H9 (cell line): Measurements from ENCODE around the gene PRPF38B. TPM values are rescaled to one million over a fixed set of nuclear protein-coding genes. Genes with fewer than 3 reads are reported as not detected.

Experiments
- DNase-seq: peaks from one replicate; pipeline ENCODE4 v3.0.0-alpha.2; 2017
- H2AFZ ChIP-seq: one replicate; pipeline ENCODE4 v1.6.1; 2013; ENCODE audit warnings: mild to moderate bottlenecking, low read length, control low read depth, moderate library complexity
- H2AK5ac ChIP-seq: 2 replicates; pipeline ENCODE4 v1.6.1; 2013; ENCODE audit warnings: low read length, control low read depth, mixed read lengths; ENCODE audit not compliant: insufficient read length
- H2BK120ac ChIP-seq: one replicate; pipeline ENCODE4 v1.6.1; 2013; ENCODE audit warnings: low read depth, mild to moderate bottlenecking, low read length, control low read depth, inconsistent platforms; ENCODE audit not compliant: poor library complexity, severe bottlenecking
- H2BK12ac ChIP-seq: 2 replicates; pipeline ENCODE4 v1.6.1; 2013; ENCODE audit warnings: low read length, control low read depth, mixed read lengths, low read depth; ENCODE audit not compliant: insufficient read length
- H2BK15ac ChIP-seq: 2 replicates; pipeline ENCODE4 v1.6.1; 2013; ENCODE audit warnings: low read depth, low read length, control low read depth
- H2BK20ac ChIP-seq: one replicate; pipeline ENCODE4 v1.6.1; 2013; ENCODE audit warnings: low read depth, mild to moderate bottlenecking, low read length, control low read depth, inconsistent platforms; ENCODE audit not compliant: poor library complexity, severe bottlenecking
- H2BK5ac ChIP-seq: 2 replicates; pipeline ENCODE4 v1.6.1; 2013; ENCODE audit warnings: low read length, control low read depth, mixed read lengths; ENCODE audit not compliant: insufficient read length
- H3K14ac ChIP-seq: 2 replicates; pipeline ENCODE4 v1.6.1; 2013; ENCODE audit warnings: low read length, control low read depth; ENCODE audit not compliant: insufficient read depth
- H3K18ac ChIP-seq: 2 replicates; pipeline ENCODE4 v1.6.1; 2013; ENCODE audit warnings: low read depth, mild to moderate bottlenecking, mixed read lengths, low read length, control low read depth; ENCODE audit not compliant: insufficient read length
- H3K23ac ChIP-seq: 2 replicates; pipeline ENCODE4 v1.6.1; 2013; ENCODE audit warnings: low read length, control low read depth, mixed read lengths, low read depth; ENCODE audit not compliant: insufficient read length
- H3K23me2 ChIP-seq: 2 replicates; pipeline ENCODE4 v1.6.1; 2013; ENCODE audit warnings: low read depth, mild to moderate bottlenecking, mixed read lengths, low read length, control low read depth; ENCODE audit not compliant: insufficient read length, poor library complexity, severe bottlenecking
- H3K27ac ChIP-seq: 2 replicates; pipeline ENCODE4 v1.5.1; 2013; ENCODE audit warnings: low read length, control low read depth, mixed read lengths, low read depth; ENCODE audit not compliant: insufficient read length
- H3K27me3 ChIP-seq: 2 replicates; pipeline ENCODE4 v1.6.1; 2013; ENCODE audit warnings: low read length, control low read depth, inconsistent platforms; ENCODE audit not compliant: insufficient read depth
- H3K4ac ChIP-seq: 2 replicates; pipeline ENCODE4 v1.6.1; 2013; ENCODE audit warnings: low read depth, mild to moderate bottlenecking, control low read depth, inconsistent platforms, low read length, moderate library complexity
- H3K4me1 ChIP-seq: 2 replicates; pipeline ENCODE4 v1.6.1; 2013; ENCODE audit warnings: low read length, control low read depth, inconsistent platforms; ENCODE audit not compliant: insufficient read depth
- H3K4me2 ChIP-seq: 2 replicates; pipeline ENCODE4 v1.6.1; 2013; ENCODE audit warnings: low read length, control low read depth, mixed read lengths; ENCODE audit not compliant: insufficient read length, insufficient read depth
- H3K56ac ChIP-seq: 2 replicates; pipeline ENCODE4 v1.6.1; 2013; ENCODE audit warnings: low read depth, mild to moderate bottlenecking, mixed read lengths, low read length, control low read depth; ENCODE audit not compliant: insufficient read length
- H3K79me1 ChIP-seq: 2 replicates; pipeline ENCODE4 v1.6.1; 2013; ENCODE audit warnings: low read depth, mild to moderate bottlenecking, moderate library complexity, low read length, control low read depth, inconsistent platforms; ENCODE audit not compliant: insufficient read depth, poor library complexity, severe bottlenecking
- H3K79me2 ChIP-seq: 2 replicates; pipeline ENCODE4 v1.6.1; 2013; ENCODE audit warnings: low read length, control low read depth, inconsistent platforms; ENCODE audit not compliant: insufficient read depth
- H3K9ac ChIP-seq: 2 replicates; pipeline ENCODE4 v1.6.1; 2013; ENCODE audit warnings: low read length, control low read depth, mixed read lengths; ENCODE audit not compliant: insufficient read length; ENCODE audit errors: extremely low read depth
- H3K9me3 ChIP-seq: one replicate; pipeline ENCODE4 v1.6.1; 2013; ENCODE audit warnings: low read depth, low read length, inconsistent platforms; ENCODE audit not compliant: control insufficient read depth
- H3T11ph ChIP-seq: one replicate; pipeline ENCODE4 v1.6.1; 2013; ENCODE audit warnings: mild to moderate bottlenecking, low read length, control low read depth, inconsistent platforms
- H4K20me1 ChIP-seq: one replicate; pipeline ENCODE4 v1.6.1; 2013; ENCODE audit not compliant: control insufficient read depth, insufficient read length, insufficient read depth
- H4K5ac ChIP-seq: 2 replicates; pipeline ENCODE4 v1.6.1; 2013; ENCODE audit warnings: low read depth, mild to moderate bottlenecking, mixed read lengths, low read length, control low read depth; ENCODE audit not compliant: insufficient read length
- H4K8ac ChIP-seq: replicated peaks from 2 replicates; pipeline ENCODE4 v1.6.1; 2013; ENCODE audit warnings: low read length, control low read depth, mixed read lengths, low read depth; ENCODE audit not compliant: insufficient read length
- H4K91ac ChIP-seq: 2 replicates; pipeline ENCODE4 v1.6.1; 2013; ENCODE audit warnings: low read depth, mild to moderate bottlenecking, moderate library complexity, mixed read lengths, low read length, control low read depth; ENCODE audit not compliant: insufficient read length
- H3K27ac Mint-ChIP-seq, 3 experiments: 2 replicates in 2 of 3; 3 replicates in 1 of 3; pipeline ENCODE4 v1.8.0; 2020 to 2021; ENCODE audit warnings: mixed read lengths in 3 of 3, mild to moderate bottlenecking in 1 of 3, moderate library complexity in 1 of 3
- H3K27me3 Mint-ChIP-seq: 2 replicates; pipeline ENCODE4 v1.8.0; 2021; ENCODE audit warnings: low read depth, mild to moderate bottlenecking, moderate library complexity, mixed read lengths
- H3K36me3 Mint-ChIP-seq, 3 experiments: 2 replicates in 2 of 3; 3 replicates in 1 of 3; pipeline ENCODE4 v1.8.0; 2020 to 2021; ENCODE audit warnings: low read depth in 3 of 3, mixed read lengths in 3 of 3; ENCODE audit not compliant: insufficient read depth in 1 of 3
- H3K4me1 Mint-ChIP-seq, 2 experiments: 2 replicates each; pipeline ENCODE4 v1.8.0; 2020; ENCODE audit warnings: mixed read lengths in 2 of 2
- H3K4me3 Mint-ChIP-seq, 2 experiments: 2 replicates in 1 of 2; 3 replicates in 1 of 2; pipeline ENCODE4 v1.8.0; 2020 to 2021; ENCODE audit warnings: mild to moderate bottlenecking in 2 of 2, mixed read lengths in 2 of 2, moderate library complexity in 1 of 2
- H3K9me3 Mint-ChIP-seq, 2 experiments: 2 replicates in 1 of 2; 3 replicates in 1 of 2; pipeline ENCODE4 v1.8.0; 2020; ENCODE audit warnings: mild to moderate bottlenecking in 2 of 2, mixed read lengths in 2 of 2, moderate library complexity in 1 of 2
- WGBS: extraction: QIAGEN DNeasy Blood & Tissue Kit; methylation state at CpG from one replicate; pipeline ENCODE4 v1.1.7; 2013; ENCODE audit warnings: missing lambda C conversion rate, low lambda C conversion rate, mixed read lengths; ENCODE audit not compliant: insufficient read length; ENCODE audit errors: extremely low coverage; 5-methylcytosine and 5-hydroxymethylcytosine counted together
- total RNA-seq: library from RNA; stranded (reverse); gene quantifications from 2 replicates; pipeline ENCODE4 v1.2.1, GENCODE V29; 2021
- TF ChIP-seq, protein P1 (sequence below): fragments of 200-600 bp; sonication (generic); conservative IDR thresholded peaks from 3 replicates; pipeline ENCODE4 v1.8.0; 2021; ENCODE audit warnings: antibody characterized with exemption, mild to moderate bottlenecking

The PRPF38B gene
- total RNA-seq, 1 experiment from 2014 or later, result 60.0 TPM

GRCh38 chr1:108691128-108691941 lies 775 bp upstream of the PRPF38B start:
- H3K27ac Mint-ChIP-seq, result peak overlapping the region; percentile 99 to 100 (median 100)
- H2BK120ac ChIP-seq, result no peak overlapping the region
- H3K18ac ChIP-seq, result peak overlapping the region; percentile 93
- H3K79me2 ChIP-seq, result peaks cover 21% of the 10 kb centered on the region; the same call in 1 of the 2 replicates
- H3K23me2 ChIP-seq, result peaks cover 18% of the 10 kb centered on the region
- H3K27ac ChIP-seq, result no peak overlapping the region
- H3K4me1 Mint-ChIP-seq, result peaks cover 19 to 23% of the 10 kb centered on the region in 2 experiments
- no peak overlapping the region for H4K8ac ChIP-seq
- no peaks in the 10 kb centered on the region for H3K9me3 ChIP-seq
- H3K4me2 ChIP-seq, result peak overlapping the region; percentile 98
- no peaks in the 10 kb centered on the region; the same call in 1 of the 2 replicates for H3K27me3 Mint-ChIP-seq
- no peaks in the 10 kb centered on the region for H3K4me1 ChIP-seq
- TF ChIP-seq, protein P1, sequence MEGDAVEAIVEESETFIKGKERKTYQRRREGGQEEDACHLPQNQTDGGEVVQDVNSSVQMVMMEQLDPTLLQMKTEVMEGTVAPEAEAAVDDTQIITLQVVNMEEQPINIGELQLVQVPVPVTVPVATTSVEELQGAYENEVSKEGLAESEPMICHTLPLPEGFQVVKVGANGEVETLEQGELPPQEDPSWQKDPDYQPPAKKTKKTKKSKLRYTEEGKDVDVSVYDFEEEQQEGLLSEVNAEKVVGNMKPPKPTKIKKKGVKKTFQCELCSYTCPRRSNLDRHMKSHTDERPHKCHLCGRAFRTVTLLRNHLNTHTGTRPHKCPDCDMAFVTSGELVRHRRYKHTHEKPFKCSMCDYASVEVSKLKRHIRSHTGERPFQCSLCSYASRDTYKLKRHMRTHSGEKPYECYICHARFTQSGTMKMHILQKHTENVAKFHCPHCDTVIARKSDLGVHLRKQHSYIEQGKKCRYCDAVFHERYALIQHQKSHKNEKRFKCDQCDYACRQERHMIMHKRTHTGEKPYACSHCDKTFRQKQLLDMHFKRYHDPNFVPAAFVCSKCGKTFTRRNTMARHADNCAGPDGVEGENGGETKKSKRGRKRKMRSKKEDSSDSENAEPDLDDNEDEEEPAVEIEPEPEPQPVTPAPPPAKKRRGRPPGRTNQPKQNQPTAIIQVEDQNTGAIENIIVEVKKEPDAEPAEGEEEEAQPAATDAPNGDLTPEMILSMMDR, result no peak
- no peak overlapping the region for H3K23ac ChIP-seq
- H2BK12ac ChIP-seq, result no peak overlapping the region
- no peak overlapping the region; the same call in 1 of the 2 replicates for H3K4ac ChIP-seq
- peak overlapping the region; percentile 99 to 100 for H3K4me3 Mint-ChIP-seq
- H3K9ac ChIP-seq, result peak overlapping the region; percentile 99
- no peak overlapping the region for H2BK20ac ChIP-seq
- H2AFZ ChIP-seq, result no peak overlapping the region
- DNase-seq, result no peak
- H3T11ph ChIP-seq, result no peak overlapping the region
- no peaks in the 10 kb centered on the region for H3K27me3 ChIP-seq
- WGBS, result no CpG with 5 or more reads among the region's 12 CpGs
- peak overlapping the region; percentile 92; the same call in 1 of the 2 replicates for H3K14ac ChIP-seq
- no peaks in the 10 kb centered on the region for H3K79me1 ChIP-seq
- no peak overlapping the region for H4K91ac ChIP-seq
- H3K56ac ChIP-seq, result no peak overlapping the region
- H2AK5ac ChIP-seq, result no peak overlapping the region
- peaks cover 13 to 28% (median 16%) of the 10 kb centered on the region in 3 experiments; a peak in 6 of 7 replicates for H3K36me3 Mint-ChIP-seq
- no peak overlapping the region for H2BK15ac ChIP-seq
- H4K5ac ChIP-seq, result peak overlapping the region; percentile 2
- H3K9me3 Mint-ChIP-seq, result no peaks in the 10 kb centered on the region
- peaks cover 2% of the 10 kb centered on the region for H4K20me1 ChIP-seq
- no peak overlapping the region for H2BK5ac ChIP-seq
